Activated CD8-positive, alpha-beta memory T cell treated with anti-CD3 and anti-CD28 coated beads for 24 hours (primary cell): Measurements from ENCODE around the gene CFAP119.

ENCODE experiments used
- DNase-seq: peaks from one replicate; pipeline ENCODE4 v3.0.0-alpha.2; 2020

The CFAP119 gene

GRCh38 chr16:30780549-30780948 is 18.7 kb upstream of the CFAP119 start:
- DNase-seq, result no peak

- DNase-seq, result no peak
These were observed 18.2 kb upstream of the CFAP119 start for GRCh38 chr16:30780021-30780420.

- no peak for DNase-seq
These were observed 17.7 kb upstream of the CFAP119 start for GRCh38 chr16:30779596-30779995.

DNA sequence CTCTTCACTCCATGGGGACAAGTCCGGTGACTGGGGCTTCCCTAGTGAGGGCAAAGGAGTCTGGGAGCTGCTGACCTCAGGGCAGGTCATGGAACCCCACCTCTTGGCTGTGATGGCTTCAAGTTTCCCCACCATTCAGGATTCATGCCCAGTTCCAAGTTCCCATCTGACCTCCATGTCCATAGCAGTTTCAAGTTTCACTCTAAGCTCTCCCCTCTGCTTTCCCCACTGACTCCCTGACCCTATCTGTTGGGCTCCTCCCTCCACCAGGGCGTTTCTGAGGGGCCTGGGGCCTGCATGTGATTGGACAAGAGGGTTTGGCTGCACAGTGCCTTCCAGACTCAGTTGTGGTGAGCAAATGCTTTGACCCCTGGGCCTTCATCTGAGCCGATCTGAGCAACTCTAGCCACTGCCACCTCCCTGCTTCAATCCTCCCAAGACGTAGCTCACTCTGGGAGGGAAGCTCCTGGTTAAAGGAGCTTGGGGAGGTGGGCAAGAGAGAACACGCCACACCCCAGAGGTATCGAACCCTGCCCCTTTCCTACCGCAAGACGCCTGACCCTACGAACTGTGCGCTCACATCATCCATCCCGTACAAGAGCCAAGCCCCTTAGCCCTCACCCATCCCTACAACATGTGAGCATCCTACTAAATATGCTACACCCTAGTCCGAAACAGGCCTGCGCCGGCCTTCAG is 16.8 kb upstream of the CFAP119 start:
- no peak for DNase-seq

DNA sequence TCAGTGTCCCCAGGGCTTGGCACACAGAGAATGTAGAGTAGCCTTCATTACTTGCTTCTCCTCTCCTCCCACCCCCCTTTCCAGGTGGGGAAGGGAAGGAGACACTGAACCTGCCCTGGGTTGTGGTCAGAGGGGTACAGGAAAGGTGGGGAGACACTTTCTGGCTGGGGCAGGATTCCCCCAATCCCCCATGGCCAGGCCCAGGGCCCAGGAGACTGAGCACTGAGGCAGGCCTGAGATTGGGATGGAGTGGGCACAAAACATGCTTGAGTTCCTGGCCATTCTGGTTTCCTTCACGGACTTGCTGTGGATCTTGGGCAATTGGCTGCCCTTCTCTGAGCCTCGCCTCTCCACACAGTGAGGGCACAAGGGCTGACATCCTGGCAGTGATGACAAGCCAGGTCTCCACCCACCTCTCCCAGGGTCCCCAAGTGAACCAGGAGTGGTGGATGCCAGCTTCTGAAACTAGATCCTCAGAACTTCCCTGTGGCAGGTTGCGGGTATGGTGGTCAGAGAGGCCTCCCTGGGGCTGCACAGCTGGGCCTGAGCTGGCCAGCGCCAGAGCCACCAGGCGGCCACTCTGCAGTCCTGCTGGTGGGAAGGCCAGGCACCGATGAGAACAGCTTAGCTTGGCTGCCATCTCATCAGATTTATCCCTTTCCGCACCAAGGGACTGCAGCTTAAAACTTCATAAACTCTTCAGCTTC is 15.9 kb upstream of the CFAP119 start:
- DNase-seq, result no peak

- peak; percentile 88 for DNase-seq
These were observed 13.7 kb upstream of the CFAP119 start for GRCh38 chr16:30775392-30776188.

GRCh38 chr16:30775131-30775391 is 13.2 kb upstream of the CFAP119 start:
- DNase-seq, result no peak

DNA sequence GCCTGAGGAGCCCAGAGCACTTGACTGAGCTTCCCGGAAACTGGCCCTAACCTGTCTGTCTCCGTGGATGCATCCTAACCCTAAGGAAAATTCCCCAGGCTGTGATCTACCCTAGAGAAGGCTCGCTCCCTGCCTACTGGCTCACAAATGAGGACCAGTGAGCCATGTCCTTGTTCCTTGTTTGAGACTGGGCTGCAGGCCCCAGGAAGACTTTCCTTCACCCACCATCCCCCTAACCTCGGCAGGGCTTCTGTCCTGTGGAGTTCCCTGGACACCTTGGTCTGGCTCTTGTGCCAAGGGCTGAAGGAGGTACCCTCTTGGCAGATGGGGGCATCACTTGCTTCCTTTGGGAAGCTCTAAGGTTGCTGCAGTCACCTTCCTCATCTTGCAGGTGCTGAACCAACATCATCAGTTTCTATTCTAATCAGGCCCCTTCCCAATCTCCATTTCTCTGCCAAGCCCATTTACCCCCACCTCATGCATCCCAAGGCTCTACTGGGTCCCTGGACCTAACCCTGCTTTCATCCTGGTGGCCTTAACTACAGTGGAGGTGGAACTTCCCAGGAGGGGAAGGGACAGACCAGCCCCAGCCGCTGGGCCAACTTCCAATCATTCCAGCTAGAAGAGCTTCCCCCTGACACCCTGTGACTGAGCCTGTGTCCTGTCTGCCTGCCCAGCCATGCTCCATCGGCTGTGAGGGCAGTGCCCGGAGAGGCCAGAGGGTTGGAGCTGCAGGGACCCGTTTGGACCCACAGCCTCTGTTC is 12.7 kb upstream of the CFAP119 start:
- DNase-seq, result no peak

GRCh38 chr16:30773826-30774225 is 12.0 kb upstream of the CFAP119 start:
- DNase-seq, result no peak

- DNase-seq, result no peak
These were observed 9.9 kb upstream of the CFAP119 start for GRCh38 chr16:30771726-30772125.

DNA sequence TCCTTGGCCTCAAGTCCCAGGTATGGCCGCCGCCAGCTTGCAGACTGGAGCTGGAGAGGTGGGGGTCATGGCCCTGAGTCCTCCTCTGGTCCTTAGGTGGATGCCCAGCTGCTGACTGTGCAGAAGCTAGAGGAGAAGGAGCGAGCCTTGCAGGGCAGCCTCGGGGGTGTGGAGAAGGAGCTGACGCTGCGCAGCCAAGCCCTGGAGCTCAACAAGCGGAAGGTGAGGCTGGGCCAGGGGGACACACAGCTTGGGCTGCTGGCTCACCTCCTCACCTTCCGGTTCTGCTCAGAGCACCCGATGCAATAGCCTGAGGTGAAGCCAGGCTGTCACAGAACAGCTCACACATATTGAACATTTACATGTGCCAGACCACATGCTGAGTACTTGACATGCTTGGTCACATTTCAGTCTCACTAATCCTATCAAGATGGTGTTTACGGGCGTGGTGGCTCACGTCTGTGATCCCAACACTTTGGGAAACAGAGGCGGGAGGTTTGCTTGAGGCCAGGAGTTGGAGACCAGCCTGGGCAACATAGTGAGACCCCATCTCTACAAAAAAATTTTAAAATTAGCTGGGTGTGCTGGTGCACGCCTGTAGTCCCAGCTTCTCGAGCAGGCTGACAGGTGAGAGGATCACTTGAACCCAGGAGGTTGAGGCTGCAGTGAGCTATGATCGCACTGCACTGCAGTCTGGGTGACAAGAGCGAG is 7.7 kb upstream of the CFAP119 start:
- no peak for DNase-seq

DNA sequence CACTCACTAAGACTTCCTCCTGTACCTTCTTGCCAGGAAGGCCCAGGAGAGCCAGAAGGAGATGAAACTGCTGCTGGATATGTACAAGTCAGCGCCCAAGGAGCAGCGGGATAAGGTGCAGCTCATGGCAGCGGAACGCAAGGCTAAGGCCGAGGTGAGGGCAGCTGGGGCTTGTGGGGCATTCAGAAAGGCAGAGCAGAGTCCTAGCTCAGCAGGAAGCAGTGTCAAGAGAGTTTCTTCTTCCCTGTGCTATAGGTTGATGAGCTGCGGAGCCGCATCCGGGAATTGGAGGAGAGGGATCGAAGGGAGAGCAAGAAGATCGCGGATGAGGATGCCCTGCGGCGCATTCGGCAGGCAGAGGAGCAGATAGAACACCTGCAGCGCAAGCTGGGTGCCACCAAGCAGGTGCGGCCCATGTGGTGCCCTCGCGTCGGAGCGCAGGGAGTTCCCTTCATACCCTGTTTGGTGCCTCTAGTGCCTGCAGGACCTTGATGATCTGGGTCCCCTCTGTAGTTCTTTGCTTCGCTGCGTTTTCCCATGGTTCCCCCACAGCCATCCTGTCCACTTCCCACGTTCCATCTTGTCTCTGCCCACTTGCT is 6.8 kb upstream of the CFAP119 start:
- DNase-seq, result no peak

DNA sequence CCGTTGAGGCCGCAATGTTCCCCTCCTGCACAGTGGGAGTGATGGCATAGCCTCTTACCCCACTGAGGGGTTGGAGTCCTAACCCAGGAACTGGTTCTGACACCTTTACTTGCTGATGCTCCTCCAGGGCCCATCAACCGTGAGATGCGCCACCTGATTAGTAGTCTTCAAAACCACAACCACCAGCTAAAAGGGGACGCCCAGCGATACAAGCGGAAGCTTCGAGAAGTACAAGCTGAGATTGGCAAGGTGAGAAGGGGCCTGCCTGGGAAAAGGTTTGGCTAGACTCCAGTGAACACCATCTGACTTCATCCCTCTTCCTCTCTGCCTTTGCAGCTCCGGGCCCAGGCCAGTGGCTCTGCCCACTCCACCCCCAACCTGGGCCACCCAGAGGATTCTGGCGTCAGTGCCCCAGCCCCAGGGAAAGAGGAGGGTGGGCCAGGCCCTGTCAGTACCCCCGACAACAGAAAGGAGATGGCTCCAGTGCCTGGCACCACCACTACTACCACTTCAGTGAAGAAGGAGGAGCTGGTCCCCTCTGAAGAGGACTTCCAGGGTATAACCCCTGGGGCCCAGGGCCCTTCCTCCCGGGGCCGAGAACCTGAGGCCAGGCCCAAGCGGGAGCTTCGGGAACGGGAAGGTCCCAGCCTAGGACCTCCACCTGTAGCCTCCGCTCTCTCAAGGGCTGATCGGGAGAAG is 6.1 kb upstream of the CFAP119 start:
- no peak for DNase-seq

GRCh38 chr16:30766933-30767284 is 5.0 kb upstream of the CFAP119 start:
- DNase-seq, result no peak

- no peak for DNase-seq
These were observed 4.5 kb upstream of the CFAP119 start for GRCh38 chr16:30766206-30766932.

GRCh38 chr16:30764816-30765465 is 3.1 kb upstream of the CFAP119 start:
- DNase-seq, result no peak

DNA sequence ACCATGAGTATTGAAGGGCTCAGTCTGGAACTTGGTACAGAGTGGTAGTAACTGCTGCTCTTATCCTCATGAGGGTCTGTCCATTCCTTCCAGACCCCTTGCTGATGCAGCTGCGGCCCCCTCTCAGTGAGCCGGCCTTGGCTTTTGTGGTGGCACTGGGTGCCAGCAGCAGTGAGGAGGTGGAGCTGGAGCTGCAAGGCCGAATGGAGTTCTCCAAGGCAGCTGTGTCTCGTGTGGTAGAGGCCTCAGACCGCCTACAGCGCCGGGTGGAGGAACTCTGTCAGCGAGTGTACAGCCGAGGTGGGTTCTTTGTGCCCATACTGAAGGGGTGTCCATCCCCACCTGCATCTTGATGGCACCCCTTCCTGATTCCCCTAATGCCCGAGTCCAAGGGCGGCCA is 2.2 kb upstream of the CFAP119 start:
- DNase-seq, result no peak

GRCh38 chr16:30762991-30763725 is 1.3 kb upstream of the CFAP119 start:
- no peak for DNase-seq

- peak; percentile 76 for DNase-seq
These were observed 385 bp downstream of the CFAP119 start for GRCh38 chr16:30761427-30761927.
